SU-DHL-6 (cell line): Measurements from ENCODE around the gene AKT3.

Experiments
- CTCF ChIP-seq: fragments of 200-600 bp; sonication (generic); IDR thresholded peaks from one replicate; pipeline ENCODE4 v1.5.1; 2017; ENCODE audit warnings: antibody characterized with exemption, mild to moderate bottlenecking, low read length, moderate library complexity; ENCODE audit not compliant: insufficient read depth, poor library complexity, severe bottlenecking
- EZH2phosphoT487 ChIP-seq: fragments of 200-600 bp; sonication (generic), shearing (Covaris generic); conservative IDR thresholded peaks from 2 replicates; pipeline ENCODE4 v1.6.1; 2018; ENCODE audit warnings: mild to moderate bottlenecking, antibody characterized with exemption, low read length, moderate library complexity, mixed read lengths

DNA sequence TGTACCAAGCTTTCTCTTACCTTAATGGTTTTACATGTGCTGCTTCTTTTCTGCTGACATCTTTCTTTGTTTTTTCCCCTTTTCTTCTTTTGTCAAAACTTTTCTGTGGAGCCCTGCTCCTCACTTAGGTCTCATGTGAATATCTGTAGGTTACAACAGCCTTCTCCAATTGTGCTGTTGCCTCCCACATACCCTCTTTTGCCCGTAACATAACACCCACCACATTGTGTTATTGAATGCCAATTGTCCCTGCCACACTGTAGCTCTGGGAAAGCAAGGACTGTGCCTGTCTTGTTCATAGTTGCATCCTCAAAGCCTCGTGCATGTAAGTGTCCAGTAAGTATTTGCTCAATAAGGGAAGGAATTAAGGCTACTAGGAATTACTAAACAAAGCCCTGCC, 46.3 kb upstream of the AKT3 start:
- TF ChIP-seq CTCF (no peak), EZH2phosphoT487 (no peak)
